ENCODE results near the gene VAPA.

VAPA gene

GRCh38 chr18:9933865-9934264, 20.0 kb downstream of the VAPA start:
- no peak for DNase-seq (ENCODE audit: low read depth in 4 of 4, low spot score in 1 of 4)

GRCh38 chr18:9934274-9934673, 20.5 kb downstream of the VAPA start:
- no peak for DNase-seq (ENCODE audit: low read depth in 4 of 4, low spot score in 1 of 4)

- DNase-seq (ENCODE audit: low read depth in 4 of 4, low spot score in 1 of 4) = no peak
These were observed 27.3 kb downstream of the VAPA start for GRCh38 chr18:9941103-9941502.

- no peak for DNase-seq (ENCODE audit: low read depth in 4 of 4, low spot score in 1 of 4)
These were observed 27.8 kb downstream of the VAPA start for GRCh38 chr18:9941660-9942059.

GRCh38 chr18:9943311-9943710, 29.5 kb downstream of the VAPA start:
- DNase-seq (ENCODE audit: low read depth in 4 of 4, low spot score in 1 of 4) = no peak

GRCh38 chr18:9944805-9945204, 31.0 kb downstream of the VAPA start:
- no peak for DNase-seq (ENCODE audit: low read depth in 4 of 4, low spot score in 1 of 4)

- DNase-seq (ENCODE audit: low read depth in 4 of 4, low spot score in 1 of 4) = no peak
These were observed 33.0 kb downstream of the VAPA start for GRCh38 chr18:9946831-9947230.

GRCh38 chr18:9947248-9947647, 33.4 kb downstream of the VAPA start:
- DNase-seq (ENCODE audit: low read depth in 4 of 4, low spot score in 1 of 4) = no peak

- no peak for DNase-seq (ENCODE audit: low read depth in 4 of 4, low spot score in 1 of 4)
These were observed 35.5 kb downstream of the VAPA start for GRCh38 chr18:9949315-9949714.

- no peak for DNase-seq (ENCODE audit: low read depth in 4 of 4, low spot score in 1 of 4)
These were observed 36.0 kb downstream of the VAPA start for GRCh38 chr18:9949861-9950260.

GRCh38 chr18:9950289-9951016, 36.6 kb downstream of the VAPA start:
- no peak for DNase-seq (ENCODE audit: low read depth in 4 of 4, low spot score in 1 of 4)

- DNase-seq (ENCODE audit: low read depth in 4 of 4, low spot score in 1 of 4) = no peak
These were observed 37.4 kb downstream of the VAPA start for GRCh38 chr18:9951022-9951859.

- DNase-seq (ENCODE audit: low read depth in 4 of 4, low spot score in 1 of 4) = no peak
These were observed 39.0 kb downstream of the VAPA start for GRCh38 chr18:9952633-9953416.

- DNase-seq (ENCODE audit: low read depth in 4 of 4, low spot score in 1 of 4) = no peak
These were observed 45.1 kb downstream of the VAPA start for GRCh38 chr18:9958861-9959399.

- no peak for DNase-seq (ENCODE audit: low read depth in 4 of 4, low spot score in 1 of 4)
These were observed 45.7 kb downstream of the VAPA start for GRCh38 chr18:9959564-9959963.

- no peak for DNase-seq (ENCODE audit: low read depth in 4 of 4, low spot score in 1 of 4)
These were observed 46.6 kb downstream of the VAPA start for GRCh38 chr18:9960258-9960904.

- no peak for DNase-seq (ENCODE audit: low read depth in 4 of 4, low spot score in 1 of 4)
These were observed 47.2 kb downstream of the VAPA start for GRCh38 chr18:9961041-9961440.

GRCh38 chr18:9965711-9966624, 52.2 kb downstream of the VAPA start:
- no peak for DNase-seq (ENCODE audit: low read depth in 4 of 4, low spot score in 1 of 4)

- DNase-seq (ENCODE audit: low read depth in 4 of 4, low spot score in 1 of 4) = no peak
These were observed 54.4 kb downstream of the VAPA start for GRCh38 chr18:9968081-9968848.
